Tibial nerve (tissue), 4 donors: Measurements from ENCODE around the gene C10orf62.
A peak's percentile ranks its signal among the peaks of the same experiment; 100 is the strongest.

ENCODE experiments used
- EP300 ChIP-seq, 2 donors: sonication (generic); formaldehyde crosslinking; IDR thresholded peaks; one replicate each; pipeline ENCODE4 v1.6.1; 2017; ENCODE audit warnings: antibody characterized with exemption in 2 of 2, mild to moderate bottlenecking in 1 of 2
- TF ChIP-seq, protein P1 (sequence below), 5 experiments: fragments of 200-600 bp in 3 of 5; fragments of 450-650 bp in 2 of 5; sonication (generic) in 3 of 5; IDR thresholded peaks; one replicate each; pipeline ENCODE4 v1.5.1; 2016 to 2019; ENCODE audit warnings: antibody characterized with exemption in 5 of 5, mild to moderate bottlenecking in 3 of 5, moderate library complexity in 2 of 5

GRCh38 chr10:97632949-97633884 lies 43.7 kb downstream of the C10orf62 start, which contains the start of gene MORN4:
- TF ChIP-seq, protein P1, sequence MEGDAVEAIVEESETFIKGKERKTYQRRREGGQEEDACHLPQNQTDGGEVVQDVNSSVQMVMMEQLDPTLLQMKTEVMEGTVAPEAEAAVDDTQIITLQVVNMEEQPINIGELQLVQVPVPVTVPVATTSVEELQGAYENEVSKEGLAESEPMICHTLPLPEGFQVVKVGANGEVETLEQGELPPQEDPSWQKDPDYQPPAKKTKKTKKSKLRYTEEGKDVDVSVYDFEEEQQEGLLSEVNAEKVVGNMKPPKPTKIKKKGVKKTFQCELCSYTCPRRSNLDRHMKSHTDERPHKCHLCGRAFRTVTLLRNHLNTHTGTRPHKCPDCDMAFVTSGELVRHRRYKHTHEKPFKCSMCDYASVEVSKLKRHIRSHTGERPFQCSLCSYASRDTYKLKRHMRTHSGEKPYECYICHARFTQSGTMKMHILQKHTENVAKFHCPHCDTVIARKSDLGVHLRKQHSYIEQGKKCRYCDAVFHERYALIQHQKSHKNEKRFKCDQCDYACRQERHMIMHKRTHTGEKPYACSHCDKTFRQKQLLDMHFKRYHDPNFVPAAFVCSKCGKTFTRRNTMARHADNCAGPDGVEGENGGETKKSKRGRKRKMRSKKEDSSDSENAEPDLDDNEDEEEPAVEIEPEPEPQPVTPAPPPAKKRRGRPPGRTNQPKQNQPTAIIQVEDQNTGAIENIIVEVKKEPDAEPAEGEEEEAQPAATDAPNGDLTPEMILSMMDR (IDR thresholded peaks at IDR 0.05) = peak in 1 of 5 experiments; percentile 21
- peak in 1 of 2 donors; percentile 70 for TF ChIP-seq EP300 (IDR thresholded peaks at IDR 0.05)
